Endodermal cell (in vitro differentiated cells): Measurements from ENCODE around the gene CUZD1. TPM values are rescaled to one million over a fixed set of nuclear protein-coding genes. Genes with fewer than 3 reads are reported as not detected.
"Not testable (repeated sequence)": the region's sequence is repeated elsewhere in the genome, so short reads cannot be mapped to it uniquely, and the experiment has no call there.

Source experiments
- DNase-seq: peaks from one replicate; pipeline ENCODE4 v3.0.0-alpha.2; 2017
- H3K27ac ChIP-seq: 2 replicates; pipeline ENCODE4 v1.5.1; 2013; ENCODE audit warnings: mild to moderate bottlenecking, low read depth, low read length, moderate library complexity
- H3K27me3 ChIP-seq: 2 replicates; pipeline ENCODE4 v1.6.1; 2013; ENCODE audit warnings: mild to moderate bottlenecking, low read length, moderate library complexity; ENCODE audit not compliant: insufficient read depth, control insufficient read depth, poor library complexity, severe bottlenecking
- H3K36me3 ChIP-seq: 2 replicates; pipeline ENCODE4 v1.7.0; 2013; ENCODE audit warnings: mild to moderate bottlenecking, low read length, moderate library complexity; ENCODE audit not compliant: control insufficient read depth, insufficient read depth
- H3K4me1 ChIP-seq: one replicate; pipeline ENCODE4 v1.7.0; 2013; ENCODE audit warnings: low read length; ENCODE audit not compliant: control insufficient read depth, insufficient read depth
- H3K4me3 ChIP-seq: 2 replicates; pipeline ENCODE4 v1.5.1; 2013; ENCODE audit warnings: mild to moderate bottlenecking, low read length, moderate library complexity
- H3K9ac ChIP-seq: 2 replicates; pipeline ENCODE4 v1.6.1; 2013; ENCODE audit warnings: mild to moderate bottlenecking, low read length, moderate library complexity; ENCODE audit not compliant: poor library complexity, severe bottlenecking; ENCODE audit errors: extremely low read depth
- H3K9me3 ChIP-seq: 2 replicates; pipeline ENCODE4 v1.6.1; 2013; ENCODE audit warnings: mild to moderate bottlenecking, low read length, moderate library complexity; ENCODE audit not compliant: control insufficient read depth
- H3K27ac Mint-ChIP-seq: 2 replicates; pipeline ENCODE4 v1.8.0; 2020; ENCODE audit warnings: mixed read lengths
- H3K27me3 Mint-ChIP-seq: 2 replicates; pipeline ENCODE4 v1.8.0; 2021; ENCODE audit warnings: mild to moderate bottlenecking, mixed read lengths; ENCODE audit not compliant: insufficient read depth
- H3K36me3 Mint-ChIP-seq: 2 replicates; pipeline ENCODE4 v1.8.0; 2020; ENCODE audit warnings: low read depth, mixed read lengths
- H3K4me1 Mint-ChIP-seq: 2 replicates; pipeline ENCODE4 v1.8.0; 2020; ENCODE audit warnings: mixed read lengths
- H3K4me3 Mint-ChIP-seq: 2 replicates; pipeline ENCODE4 v1.8.0; 2020; ENCODE audit warnings: mild to moderate bottlenecking, moderate library complexity, mixed read lengths
- H3K9me3 Mint-ChIP-seq: 2 replicates; pipeline ENCODE4 v1.8.0; 2020; ENCODE audit warnings: mild to moderate bottlenecking, mixed read lengths
- WGBS, 2 experiments: methylation state at CpG; one replicate each; pipeline versions ENCODE4 v1.1.5 to v1.1.7; 2013; ENCODE audit warnings: missing lambda C conversion rate in 2 of 2, mixed read lengths in 1 of 2; ENCODE audit not compliant: insufficient coverage in 1 of 2, insufficient read length in 1 of 2; 5-methylcytosine and 5-hydroxymethylcytosine counted together
- total RNA-seq, 2 donors: library from RNA; stranded (reverse); fragmentation: NEBNext Ultra II Directional in 1 of 2; extraction: Animal tissue kit (Norgen Biotek cat#: 25700) in 1 of 2; gene quantifications; 2 replicates in 1 of 2; 3 replicates in 1 of 2; pipeline ENCODE4 v1.2.1, GENCODE V29; 2021
- TF ChIP-seq, protein P1 (sequence below): fragments of 200-600 bp; sonication (generic); conservative IDR thresholded peaks from 2 replicates; pipeline ENCODE4 v1.5.0; 2021; ENCODE audit warnings: antibody characterized with exemption, mild to moderate bottlenecking

CUZD1 gene
- total RNA-seq, 2 donors from 2014 or later: 0.53 TPM; not detected in 1

DNA sequence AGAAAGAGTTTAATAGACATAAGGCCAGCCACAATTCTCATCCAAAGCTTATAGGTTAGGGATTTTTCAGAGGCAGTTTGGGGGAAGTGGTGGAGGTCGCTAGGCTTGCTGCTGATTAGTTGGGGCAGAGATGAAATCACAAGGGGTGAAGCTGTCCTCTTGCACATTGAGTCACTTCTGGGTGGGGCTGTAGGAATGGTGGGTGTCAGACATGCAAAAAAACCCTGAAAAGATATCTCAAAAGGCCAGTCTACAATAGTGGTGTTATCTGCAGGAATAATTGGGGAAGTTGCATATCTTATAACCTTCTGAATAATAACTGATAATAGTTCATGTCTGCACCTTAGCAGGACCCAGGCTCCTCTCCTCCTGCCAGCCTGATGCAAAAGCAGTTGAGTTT, 31.6 kb upstream of the CUZD1 start:
- Histone ChIP-seq H3K4me3 (peak overlapping the region; percentile 37), H3K36me3 (no peaks in the 10 kb centered on the region), H3K27ac (no peak overlapping the region), H3K9me3 (no peaks in the 10 kb centered on the region), H3K27me3 (no peaks in the 10 kb centered on the region), H3K4me1 (peaks cover 9% of the 10 kb centered on the region), H3K9ac (no peak overlapping the region)
- peak; percentile 51 for DNase-seq
- TF ChIP-seq, protein P1, sequence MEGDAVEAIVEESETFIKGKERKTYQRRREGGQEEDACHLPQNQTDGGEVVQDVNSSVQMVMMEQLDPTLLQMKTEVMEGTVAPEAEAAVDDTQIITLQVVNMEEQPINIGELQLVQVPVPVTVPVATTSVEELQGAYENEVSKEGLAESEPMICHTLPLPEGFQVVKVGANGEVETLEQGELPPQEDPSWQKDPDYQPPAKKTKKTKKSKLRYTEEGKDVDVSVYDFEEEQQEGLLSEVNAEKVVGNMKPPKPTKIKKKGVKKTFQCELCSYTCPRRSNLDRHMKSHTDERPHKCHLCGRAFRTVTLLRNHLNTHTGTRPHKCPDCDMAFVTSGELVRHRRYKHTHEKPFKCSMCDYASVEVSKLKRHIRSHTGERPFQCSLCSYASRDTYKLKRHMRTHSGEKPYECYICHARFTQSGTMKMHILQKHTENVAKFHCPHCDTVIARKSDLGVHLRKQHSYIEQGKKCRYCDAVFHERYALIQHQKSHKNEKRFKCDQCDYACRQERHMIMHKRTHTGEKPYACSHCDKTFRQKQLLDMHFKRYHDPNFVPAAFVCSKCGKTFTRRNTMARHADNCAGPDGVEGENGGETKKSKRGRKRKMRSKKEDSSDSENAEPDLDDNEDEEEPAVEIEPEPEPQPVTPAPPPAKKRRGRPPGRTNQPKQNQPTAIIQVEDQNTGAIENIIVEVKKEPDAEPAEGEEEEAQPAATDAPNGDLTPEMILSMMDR: no peak
- Mint-ChIP-seq H3K27ac (peak overlapping the region; percentile 6), H3K36me3 (no peaks in the 10 kb centered on the region), H3K4me3 (peak overlapping the region; percentile 18), H3K27me3 (peaks cover 26% of the 10 kb centered on the region), H3K9me3 (no peaks in the 10 kb centered on the region), H3K4me1 (peaks cover 35% of the 10 kb centered on the region)
- WGBS, 2 experiments: 10 to 40% methylated on average over 1 of the region's 1 CpG

DNA sequence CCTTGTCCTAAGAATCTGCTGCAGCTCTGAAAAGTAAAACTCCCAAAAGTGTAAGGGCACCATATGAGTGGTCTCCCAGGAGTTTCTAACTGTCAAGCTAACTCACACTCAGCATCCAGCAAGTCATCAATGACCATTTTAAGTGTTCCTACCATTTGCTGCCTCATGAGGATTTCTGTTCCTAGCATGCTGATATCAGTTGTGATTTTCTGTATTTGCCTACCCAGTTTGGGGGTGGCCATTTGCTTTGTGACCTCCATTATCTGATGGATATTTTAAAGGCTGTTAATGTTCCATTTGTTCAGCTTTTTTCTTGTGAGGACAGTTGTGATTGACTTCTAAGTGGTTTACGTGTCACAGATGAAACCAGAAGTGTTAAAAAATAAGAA, 30.8 kb upstream of the CUZD1 start:
- Histone ChIP-seq H3K27me3 (no peaks in the 10 kb centered on the region), H3K9ac (no peak overlapping the region), H3K4me1 (peaks cover 9% of the 10 kb centered on the region), H3K4me3 (no peak overlapping the region), H3K9me3 (no peaks in the 10 kb centered on the region), H3K27ac (no peak overlapping the region), H3K36me3 (no peaks in the 10 kb centered on the region)
- H3K27ac Mint-ChIP-seq: peak overlapping the region; percentile 48
- H3K9me3 Mint-ChIP-seq: peaks cover 4% of the 10 kb centered on the region
- peaks cover 4% of the 10 kb centered on the region for H3K36me3 Mint-ChIP-seq
- DNase-seq: no peak
- peak overlapping the region; percentile 34 for H3K4me3 Mint-ChIP-seq
- peaks cover 35% of the 10 kb centered on the region for H3K4me1 Mint-ChIP-seq
- H3K27me3 Mint-ChIP-seq: peaks cover 26% of the 10 kb centered on the region
- WGBS, 2 experiments: 71% methylated on average over 1 of the region's 1 CpG; no CpG with 5 or more reads in 1 of the 2 experiments
- TF ChIP-seq, protein P1: no peak

DNA sequence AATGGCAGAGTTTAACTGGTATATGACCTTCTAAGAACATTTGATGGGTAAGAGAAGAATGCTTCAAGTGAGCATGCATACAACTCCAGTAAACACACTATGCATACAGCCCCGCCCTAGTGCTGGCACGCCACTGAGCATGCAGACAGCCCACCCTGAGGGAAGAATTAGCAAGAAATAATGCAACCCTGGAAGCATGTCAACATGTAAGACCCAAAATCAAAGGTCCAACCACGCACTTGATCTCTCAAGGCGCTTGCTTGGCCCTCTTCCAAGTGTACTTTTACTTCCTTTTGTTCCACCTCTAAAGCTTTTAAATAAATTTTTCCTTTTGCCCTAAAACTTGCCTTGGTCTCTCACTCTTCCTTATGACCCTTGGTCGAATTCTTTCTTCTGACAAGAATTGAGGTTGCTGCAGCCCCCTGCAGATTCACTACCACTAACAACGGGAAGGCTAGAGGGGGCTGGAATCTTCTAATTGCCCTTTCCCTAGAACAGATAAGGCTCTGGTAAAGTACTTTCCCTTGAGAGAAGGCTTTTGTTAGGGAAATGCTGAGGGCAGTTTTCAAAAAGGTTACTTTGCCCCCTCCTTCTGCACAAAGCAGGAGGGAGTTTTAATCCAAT, 30.3 kb upstream of the CUZD1 start:
- Mint-ChIP-seq H3K9me3 (peaks cover 4% of the 10 kb centered on the region), H3K4me3 (peak overlapping the region; percentile 34), H3K27ac (peak overlapping the region; percentile 48), H3K27me3 (peaks cover 23% of the 10 kb centered on the region), H3K4me1 (peaks cover 35% of the 10 kb centered on the region), H3K36me3 (peaks cover 4% of the 10 kb centered on the region)
- TF ChIP-seq, protein P1: no peak
- peaks cover 9% of the 10 kb centered on the region for H3K4me1 ChIP-seq
- no peaks in the 10 kb centered on the region for H3K36me3 ChIP-seq
- H3K9me3 ChIP-seq: no peaks in the 10 kb centered on the region
- H3K4me3 ChIP-seq: peak overlapping the region; percentile 41
- WGBS, 2 experiments: 8 to 19% methylated on average over 2 to 6 of the region's 6 CpGs
- no peak overlapping the region for H3K27ac ChIP-seq
- peak; percentile 81 for DNase-seq
- H3K27me3 ChIP-seq: no peaks in the 10 kb centered on the region
- H3K9ac ChIP-seq: no peak overlapping the region

DNA sequence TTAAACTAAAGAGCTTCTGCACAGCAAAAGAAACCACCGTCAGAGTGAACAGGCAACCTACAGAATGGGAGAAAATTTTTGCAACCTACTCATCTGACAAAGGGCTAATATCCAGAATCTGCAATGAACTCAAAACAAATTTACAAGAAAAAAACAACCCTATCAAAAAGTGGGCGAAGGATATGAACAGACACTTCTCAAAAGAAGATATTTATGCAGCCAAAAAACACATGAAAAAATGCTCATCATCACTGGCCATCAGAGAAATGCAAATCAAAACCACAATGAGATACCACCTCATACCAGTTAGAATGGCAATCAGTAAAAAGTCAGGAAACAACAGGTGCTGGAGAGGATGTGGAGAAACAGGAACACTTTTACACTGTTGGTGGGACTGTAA, 26.3 kb upstream of the CUZD1 start:
- not testable (repeated sequence) for DNase-seq, H3K27ac Mint-ChIP-seq, H3K4me3 Mint-ChIP-seq, H3K4me1 ChIP-seq, H3K9me3 ChIP-seq, H3K36me3 ChIP-seq, H3K27ac ChIP-seq, H3K27me3 ChIP-seq, H3K9ac ChIP-seq, H3K27me3 Mint-ChIP-seq, H3K4me3 ChIP-seq
- H3K4me1 Mint-ChIP-seq: peaks cover 21% of the 10 kb centered on the region
- H3K9me3 Mint-ChIP-seq: peaks cover 38% of the 10 kb centered on the region
- peaks cover 22% of the 10 kb centered on the region for H3K36me3 Mint-ChIP-seq
- WGBS, 2 experiments: 91% methylated on average over 1 of the region's 2 CpGs; no CpG with 5 or more reads in 1 of the 2 experiments

DNA sequence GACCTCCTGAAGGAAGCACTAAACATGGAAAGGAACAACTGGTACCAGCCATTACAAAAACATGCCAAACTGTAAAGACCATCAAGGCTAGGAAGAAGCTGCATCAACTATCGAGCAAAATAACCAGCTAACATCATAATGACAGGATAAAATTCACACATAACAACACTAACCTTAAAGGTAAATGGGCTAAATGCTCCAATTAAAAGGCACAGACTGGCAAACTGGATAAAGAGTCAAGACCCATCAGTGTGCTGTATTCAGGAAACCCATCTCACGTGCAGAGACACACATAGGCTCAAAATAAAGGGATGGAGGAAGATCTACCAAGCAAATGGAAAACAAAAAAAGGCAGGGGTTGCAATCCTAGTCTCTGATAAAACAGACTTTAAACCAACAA, 23.1 kb upstream of the CUZD1 start:
- H3K36me3 ChIP-seq, H3K27ac Mint-ChIP-seq, H3K27me3 ChIP-seq, H3K27me3 Mint-ChIP-seq, H3K4me3 Mint-ChIP-seq, H3K9ac ChIP-seq, H3K27ac ChIP-seq, H3K4me1 ChIP-seq, H3K4me3 ChIP-seq, DNase-seq, H3K4me1 Mint-ChIP-seq: not testable (repeated sequence)
- peaks cover 33% of the 10 kb centered on the region for H3K36me3 Mint-ChIP-seq
- WGBS, 2 experiments: 79 to 100% methylated on average over 1 of the region's 2 CpGs
- H3K9me3 Mint-ChIP-seq: peaks cover 52% of the 10 kb centered on the region
- peaks cover 12% of the 10 kb centered on the region for H3K9me3 ChIP-seq
